Fibroblast of lung (primary cell): Measurements from ENCODE around the gene PEX14. TPM values are rescaled to one million over a fixed set of nuclear protein-coding genes. Genes with fewer than 3 reads are reported as not detected.

Experiments
- DNase-seq, 2 donors: peaks; one replicate each; pipeline versions ENCODE4 v3.0.0 to v3.0.0-alpha.2; 2010; ENCODE audit warnings: low read depth in 2 of 2
- H2AFZ ChIP-seq: 2 replicates; pipeline ENCODE4 v1.5.1; 2012; ENCODE audit warnings: low read length, control low read depth, inconsistent platforms
- H3K27ac ChIP-seq: 2 replicates; pipeline ENCODE4 v1.5.1; 2011; ENCODE audit warnings: low read length, control low read depth; ENCODE audit not compliant: insufficient read depth
- H3K27me3 ChIP-seq: 2 replicates; pipeline ENCODE4 v1.5.1; 2011; ENCODE audit warnings: mild to moderate bottlenecking, low read length; ENCODE audit not compliant: control insufficient read depth, insufficient read depth
- H3K36me3 ChIP-seq: 2 replicates; pipeline ENCODE4 v1.5.1; 2011; ENCODE audit warnings: low read length; ENCODE audit not compliant: control insufficient read depth, insufficient read depth
- H3K4me1 ChIP-seq: 2 replicates; pipeline ENCODE4 v1.5.1; 2011; ENCODE audit warnings: low read length; ENCODE audit not compliant: control insufficient read depth, insufficient read depth; ENCODE audit errors: extremely low read depth
- H3K4me2 ChIP-seq: 2 replicates; pipeline ENCODE4 v1.5.1; 2011; ENCODE audit warnings: low read length, control low read depth; ENCODE audit not compliant: insufficient read depth; ENCODE audit errors: extremely low read depth
- H3K4me3 ChIP-seq, 4 experiments: fragments of 200-600 bp in 1 of 4; sonication (generic) in 1 of 4; replicated peaks in 1 of 4; 2 replicates each; pipeline ENCODE4 v1.5.1; 2011 to 2016; ENCODE audit warnings: low read length in 4 of 4, low read depth in 3 of 4, mild to moderate bottlenecking in 3 of 4, control low read depth in 2 of 4, inconsistent platforms in 1 of 4, mixed read lengths in 1 of 4; ENCODE audit not compliant: insufficient read depth in 1 of 4; ENCODE audit errors: control extremely low read depth in 1 of 4
- H3K79me2 ChIP-seq: 2 replicates; pipeline ENCODE4 v1.5.1; 2012; ENCODE audit warnings: mild to moderate bottlenecking, low read length, inconsistent platforms; ENCODE audit not compliant: control insufficient read depth, insufficient read depth
- H3K9ac ChIP-seq: 2 replicates; pipeline ENCODE4 v1.5.1; 2011; ENCODE audit warnings: mild to moderate bottlenecking, low read length, control low read depth; ENCODE audit not compliant: insufficient read depth
- H3K9me3 ChIP-seq: 2 replicates; pipeline ENCODE4 v1.5.1; 2012; ENCODE audit warnings: low read depth, low read length; ENCODE audit not compliant: control insufficient read depth, insufficient read depth
- H4K20me1 ChIP-seq: 2 replicates; pipeline ENCODE4 v1.5.1; 2011; ENCODE audit warnings: low read length; ENCODE audit not compliant: control insufficient read depth, insufficient read depth; ENCODE audit errors: extremely low read depth
- EZH2 ChIP-seq: IDR thresholded peaks from 2 replicates; pipeline ENCODE4 v1.5.1; 2012; ENCODE audit warnings: low read length, control low read depth, mild to moderate bottlenecking; ENCODE audit errors: missing control alignments
- polyA plus RNA-seq, 2 donors: library from polyadenylated mRNA; depleted of rRNA in 1 of 2; stranded (reverse) in 1 of 2; unstranded in 1 of 2; fragments of >200 nt; gene quantifications; 2 replicates each; pipeline ENCODE4 v1.2.1, GENCODE V29; 2011 to 2012; ENCODE audit warnings: missing spikeins in 1 of 2
- total RNA-seq: library from RNA; depleted of rRNA; stranded (reverse); fragments of >200 nt; gene quantifications from 2 replicates; pipeline ENCODE4 v1.2.1, GENCODE V29; 2014
- TF ChIP-seq, protein P1 (sequence below), 2 donors: IDR thresholded peaks in 1 of 2; conservative IDR thresholded peaks in 1 of 2; 1 replicate in 1 of 2; 2 replicates in 1 of 2; pipeline ENCODE4 v1.5.1; 2011 to 2012; ENCODE audit warnings: low read length in 2 of 2, control low read depth in 1 of 2, inconsistent platforms in 1 of 2, low read depth in 1 of 2, mild to moderate bottlenecking in 1 of 2

Gene PEX14
- total and polyA plus RNA-seq, 2 donors (not counting 1 experiment from before 2014, with no cell fraction given): 10.3 to 11.4 TPM

- no peaks in the 10 kb centered on the region for H4K20me1 ChIP-seq
- no peak for TF ChIP-seq EZH2
- TF ChIP-seq, protein P1, sequence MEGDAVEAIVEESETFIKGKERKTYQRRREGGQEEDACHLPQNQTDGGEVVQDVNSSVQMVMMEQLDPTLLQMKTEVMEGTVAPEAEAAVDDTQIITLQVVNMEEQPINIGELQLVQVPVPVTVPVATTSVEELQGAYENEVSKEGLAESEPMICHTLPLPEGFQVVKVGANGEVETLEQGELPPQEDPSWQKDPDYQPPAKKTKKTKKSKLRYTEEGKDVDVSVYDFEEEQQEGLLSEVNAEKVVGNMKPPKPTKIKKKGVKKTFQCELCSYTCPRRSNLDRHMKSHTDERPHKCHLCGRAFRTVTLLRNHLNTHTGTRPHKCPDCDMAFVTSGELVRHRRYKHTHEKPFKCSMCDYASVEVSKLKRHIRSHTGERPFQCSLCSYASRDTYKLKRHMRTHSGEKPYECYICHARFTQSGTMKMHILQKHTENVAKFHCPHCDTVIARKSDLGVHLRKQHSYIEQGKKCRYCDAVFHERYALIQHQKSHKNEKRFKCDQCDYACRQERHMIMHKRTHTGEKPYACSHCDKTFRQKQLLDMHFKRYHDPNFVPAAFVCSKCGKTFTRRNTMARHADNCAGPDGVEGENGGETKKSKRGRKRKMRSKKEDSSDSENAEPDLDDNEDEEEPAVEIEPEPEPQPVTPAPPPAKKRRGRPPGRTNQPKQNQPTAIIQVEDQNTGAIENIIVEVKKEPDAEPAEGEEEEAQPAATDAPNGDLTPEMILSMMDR (conservative IDR thresholded peaks at IDR 0.05 in 1 of 2, IDR thresholded peaks at IDR 0.05 in 1 of 2; ENCODE audit: low read depth in 1 of 2, low read length in 2 of 2): no peak
- H3K9me3 ChIP-seq: no peaks in the 10 kb centered on the region
- no peak for DNase-seq
- H3K4me2 ChIP-seq: no peak overlapping the region
- H3K36me3 ChIP-seq: no peaks in the 10 kb centered on the region
- H3K4me1 ChIP-seq: no peaks in the 10 kb centered on the region
- no peak overlapping the region for H2AFZ ChIP-seq
- H3K9ac ChIP-seq: no peak overlapping the region
- no peak overlapping the region for H3K27ac ChIP-seq
- H3K27me3 ChIP-seq: no peaks in the 10 kb centered on the region
- no peak overlapping the region for H3K4me3 ChIP-seq
- no peaks in the 10 kb centered on the region for H3K79me2 ChIP-seq
These were observed 69.5 kb downstream of the PEX14 start for GRCh38 chr1:10544239-10544638.

DNA sequence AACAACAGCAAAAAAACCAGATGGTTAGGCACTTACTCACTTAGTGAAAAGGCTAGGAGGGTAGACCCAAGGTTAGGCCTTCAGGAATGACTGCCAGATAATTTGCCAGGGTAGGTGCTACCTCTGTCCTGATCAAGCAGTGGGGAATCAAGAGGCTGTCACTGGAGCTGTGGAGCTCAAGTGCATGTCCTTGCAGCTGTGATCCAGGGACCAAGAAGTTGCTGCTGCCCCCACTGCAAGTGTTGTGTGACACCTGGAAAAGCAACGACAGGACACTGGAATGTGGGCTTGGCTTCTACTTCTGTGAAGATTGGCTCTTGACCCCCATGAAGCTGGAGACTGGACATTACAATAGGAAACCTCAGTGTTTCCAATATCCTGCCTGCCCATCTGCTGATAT lies 72.1 kb downstream of the PEX14 start:
- Histone ChIP-seq H3K9me3 (no peaks in the 10 kb centered on the region), H3K4me1 (no peaks in the 10 kb centered on the region), H3K4me3 (no peak overlapping the region), H3K79me2 (no peaks in the 10 kb centered on the region), H2AFZ (no peak overlapping the region), H3K9ac (no peak overlapping the region), H3K27ac (no peak overlapping the region), H4K20me1 (no peaks in the 10 kb centered on the region), H3K4me2 (no peak overlapping the region), H3K27me3 (no peaks in the 10 kb centered on the region), H3K36me3 (no peaks in the 10 kb centered on the region)
- no peak for DNase-seq
- TF ChIP-seq, protein P1 (conservative IDR thresholded peaks at IDR 0.05 in 1 of 2, IDR thresholded peaks at IDR 0.05 in 1 of 2; ENCODE audit: low read depth in 1 of 2, low read length in 2 of 2): no peak
- TF ChIP-seq EZH2: no peak

DNA sequence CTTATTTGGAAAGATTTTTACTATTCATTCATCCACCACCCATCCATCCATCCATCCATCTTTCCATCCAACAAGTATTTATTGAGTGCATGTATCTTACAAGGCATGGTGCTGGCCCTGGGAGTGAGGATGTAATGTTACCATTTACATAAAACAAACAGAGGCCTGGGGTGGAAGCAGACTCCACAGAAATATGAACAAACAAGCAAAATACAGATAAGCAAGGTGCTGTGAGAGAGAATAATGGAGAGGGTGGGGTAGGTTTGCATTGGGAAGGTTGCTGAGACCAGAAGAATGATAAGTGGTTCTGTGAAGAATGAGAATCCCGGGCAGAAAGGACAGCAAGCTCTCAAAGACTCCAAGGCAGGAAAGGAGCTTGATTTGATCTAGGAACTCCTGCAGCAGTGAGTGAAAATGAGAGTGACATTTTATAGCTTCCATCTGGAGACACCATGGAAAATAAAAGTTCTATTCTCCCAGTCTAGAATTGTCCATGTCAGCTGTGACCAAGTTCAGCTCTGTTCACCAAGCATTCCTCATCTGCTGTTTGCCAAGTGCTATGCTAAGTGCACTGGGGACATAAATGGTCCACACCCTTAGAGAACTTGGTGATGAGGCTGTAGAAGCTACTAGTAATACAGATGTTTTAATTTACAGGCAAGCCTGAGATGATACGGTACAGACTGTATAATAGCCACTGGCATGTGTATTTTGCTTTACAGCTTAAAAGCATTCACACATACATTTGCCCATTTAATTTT lies 75.3 kb downstream of the PEX14 start:
- Histone ChIP-seq H3K4me2 (no peak overlapping the region), H3K4me3 (no peak overlapping the region), H4K20me1 (no peaks in the 10 kb centered on the region), H3K27ac (no peak overlapping the region), H3K4me1 (no peaks in the 10 kb centered on the region), H3K79me2 (no peaks in the 10 kb centered on the region), H3K36me3 (no peaks in the 10 kb centered on the region), H3K9me3 (no peaks in the 10 kb centered on the region), H3K27me3 (no peaks in the 10 kb centered on the region), H3K9ac (no peak overlapping the region), H2AFZ (no peak overlapping the region)
- TF ChIP-seq, protein P1 (conservative IDR thresholded peaks at IDR 0.05 in 1 of 2, IDR thresholded peaks at IDR 0.05 in 1 of 2; ENCODE audit: low read depth in 1 of 2, low read length in 2 of 2): no peak
- no peak for TF ChIP-seq EZH2
- no peak for DNase-seq
